Endothelial cell of umbilical vein (primary cell): ENCODE measurements around the gene UNC50. TPM values are rescaled to one million over a fixed set of nuclear protein-coding genes. Genes with fewer than 3 reads are reported as not detected.

ENCODE experiments used
- BruUV-seq: library from RNA; stranded (reverse); fragments of 400-500 nt; replicated peaks from 2 replicates; lab custom pipeline; 2021; lab: Mats Ljungman, UMichigan
- CTCF ChIA-PET: fragments of 300-600, 350-600 bp; sonication (Branson Sonifier 250); formaldehyde crosslinking; loops from one replicate; lab custom pipeline; 2021; ENCODE audit warnings: antibody characterized with exemption, inconsistent platforms; lab: Charles Lee
- POLR2A ChIA-PET: fragments of 300-600, 350-600 bp; sonication (Branson Sonifier 250); formaldehyde crosslinking; loops from one replicate; lab custom pipeline; 2021; ENCODE audit warnings: antibody characterized with exemption, inconsistent platforms; lab: Charles Lee
- DNase-seq: peaks from one replicate; pipeline ENCODE4 v3.0.0-alpha.2; 2011; ENCODE audit warnings: low read depth, low spot score
- FAIRE-seq: peaks from 2 replicates; lab custom pipeline; 2011; peaks lifted over from hg19 to GRCh38; lab: Jason Lieb, UNC
- H2AFZ ChIP-seq: 2 replicates; pipeline ENCODE4 v1.6.0; 2012; ENCODE audit warnings: low read depth, low read length, control low read depth, inconsistent platforms
- H3K27ac ChIP-seq: 2 replicates; pipeline ENCODE4 v1.5.1; 2011; ENCODE audit warnings: low read depth, mild to moderate bottlenecking, control low read depth, low read length, moderate library complexity; ENCODE audit not compliant: insufficient read depth
- H3K27me3 ChIP-seq, 2 experiments: 2 replicates each; pipeline versions ENCODE4 v1.6.0 to v1.6.1; 2011; ENCODE audit warnings: low read length in 2 of 2, mixed read lengths in 1 of 2; ENCODE audit not compliant: control insufficient read depth in 2 of 2, insufficient read depth in 2 of 2
- H3K36me3 ChIP-seq, 2 experiments: 2 replicates in 1 of 2; 3 replicates in 1 of 2; pipeline ENCODE4 v1.5.1; 2011; ENCODE audit warnings: low read length in 2 of 2, mild to moderate bottlenecking in 1 of 2, moderate library complexity in 1 of 2; ENCODE audit not compliant: control insufficient read depth in 2 of 2, insufficient read depth in 2 of 2; ENCODE audit errors: extremely low read depth in 1 of 2
- H3K4me1 ChIP-seq: 3 replicates; pipeline ENCODE4 v1.5.1; 2011; ENCODE audit warnings: mild to moderate bottlenecking, low read length; ENCODE audit not compliant: control insufficient read depth, insufficient read depth; ENCODE audit errors: extremely low read depth
- H3K4me2 ChIP-seq: 2 replicates; pipeline ENCODE4 v1.6.1; 2011; ENCODE audit warnings: low read length, control low read depth, mixed read lengths; ENCODE audit not compliant: insufficient read depth
- H3K4me3 ChIP-seq, 3 experiments: fragments of 200-600 bp in 1 of 3; sonication (generic), shearing (Covaris generic) in 1 of 3; replicated peaks in 1 of 3; 2 replicates each; pipeline ENCODE4 v1.5.1; 2011 to 2016; ENCODE audit warnings: control low read depth in 3 of 3, low read length in 3 of 3, mild to moderate bottlenecking in 2 of 3, inconsistent platforms in 1 of 3, low read depth in 1 of 3, moderate library complexity in 1 of 3; ENCODE audit not compliant: insufficient read depth in 1 of 3
- H3K79me2 ChIP-seq: 2 replicates; pipeline ENCODE4 v1.6.0; 2012; ENCODE audit warnings: low read length, inconsistent platforms; ENCODE audit not compliant: control insufficient read depth, insufficient read depth
- H3K9ac ChIP-seq: replicated peaks from 2 replicates; pipeline ENCODE3; 2011; ENCODE audit warnings: low read length, control low read depth; ENCODE audit not compliant: insufficient read depth; ENCODE audit errors: extremely low read depth
- H3K9me1 ChIP-seq: replicated peaks from 3 replicates; pipeline ENCODE4 v1.6.0; 2011; ENCODE audit warnings: mild to moderate bottlenecking, low read length; ENCODE audit not compliant: control insufficient read depth, insufficient read depth; ENCODE audit errors: extremely low read depth
- H3K9me3 ChIP-seq: replicated peaks from 2 replicates; pipeline ENCODE4 v1.5.1; 2012; ENCODE audit warnings: low read length, inconsistent platforms; ENCODE audit not compliant: control insufficient read depth, insufficient read depth
- H4K20me1 ChIP-seq: replicated peaks from 2 replicates; pipeline ENCODE3; 2011; ENCODE audit warnings: mild to moderate bottlenecking, low read length; ENCODE audit not compliant: control insufficient read depth, insufficient read depth; ENCODE audit errors: extremely low read depth
- EZH2 ChIP-seq: IDR thresholded peaks from 2 replicates; pipeline ENCODE4 v1.6.1; 2012; ENCODE audit warnings: borderline replicate concordance, low read depth, mild to moderate bottlenecking, moderate library complexity, low read length, inconsistent platforms; ENCODE audit not compliant: severe bottlenecking
- FOS ChIP-seq: IDR thresholded peaks from 2 replicates; pipeline ENCODE4 v1.6.1; 2011; ENCODE audit warnings: mild to moderate bottlenecking, low read length, moderate library complexity, borderline replicate concordance; ENCODE audit not compliant: insufficient read depth
- GATA2 ChIP-seq: IDR thresholded peaks from 2 replicates; pipeline ENCODE4 v1.7.0; 2011; ENCODE audit warnings: low read depth, mild to moderate bottlenecking, moderate library complexity, mixed read lengths, low read length; ENCODE audit not compliant: insufficient read length, insufficient read depth
- JUN ChIP-seq: IDR thresholded peaks from 2 replicates; pipeline ENCODE4 v1.6.1; 2011; ENCODE audit warnings: borderline replicate concordance, low read depth; ENCODE audit not compliant: insufficient read length, insufficient read depth
- MYC ChIP-seq: IDR thresholded peaks from one replicate; pipeline ENCODE4 v1.6.1; 2011; ENCODE audit warnings: mild to moderate bottlenecking, low read depth, low read length
- POLR2A ChIP-seq: IDR thresholded peaks from 2 replicates; pipeline ENCODE4 v1.6.1; 2012; ENCODE audit warnings: low read depth, mild to moderate bottlenecking, control low read depth, low read length
- POLR2AphosphoS5 ChIP-seq: IDR thresholded peaks from 2 replicates; pipeline ENCODE4 v1.6.1; 2012; ENCODE audit warnings: low read depth, mild to moderate bottlenecking, control low read depth, low read length, moderate library complexity; ENCODE audit not compliant: insufficient read depth
- dilution Hi-C: fragments of 300-500 bp; cut with MboI; formaldehyde crosslinking; loops from one replicate; pipeline ENCODE4 v1.15.0; 2019; ENCODE audit warnings: low sequenced_read_pairs; ENCODE audit not compliant: extremely low pct_ligation_motif_present
- intact Hi-C: fragments of 100-400 bp; cut with micrococcal nuclease; formaldehyde crosslinking; loops from one replicate; pipeline ENCODE4 v1.10.0; 2022
- polyA plus RNA-seq, 4 experiments: library from polyadenylated mRNA; depleted of rRNA in 3 of 4; stranded (reverse) in 3 of 4; unstranded in 1 of 4; fragments of >200 nt; gene quantifications; 2 replicates each; pipeline versions ENCODE4 v1.2.1 to v1.2.3, GENCODE V29; 2011 to 2012; ENCODE audit warnings: missing spikeins in 1 of 4
- total RNA-seq: library from RNA; stranded (reverse); gene quantifications from 2 replicates; pipeline ENCODE4 v1.2.3, GENCODE V29; 2021
- TF ChIP-seq, protein P1 (sequence below): IDR thresholded peaks from 2 replicates; pipeline ENCODE4 v1.6.1; 2011; ENCODE audit not compliant: insufficient read depth, insufficient read length
- TF ChIP-seq, protein P2 (sequence below), 2 donors: IDR thresholded peaks; 1 replicate in 1 of 2; 2 replicates in 1 of 2; pipeline ENCODE4 v1.5.1; 2011; ENCODE audit warnings: low read length in 2 of 2, mild to moderate bottlenecking in 2 of 2, moderate library complexity in 2 of 2, control low read depth in 1 of 2, inconsistent platforms in 1 of 2, low read depth in 1 of 2; ENCODE audit not compliant: insufficient read depth in 1 of 2; ENCODE audit errors: extremely low read depth in 1 of 2

The UNC50 gene
- total and polyA plus RNA-seq, 2 donors (not counting 3 experiments of a cell fraction or from before 2014, with no cell fraction given): 33.5 to 56.6 TPM

DNA sequence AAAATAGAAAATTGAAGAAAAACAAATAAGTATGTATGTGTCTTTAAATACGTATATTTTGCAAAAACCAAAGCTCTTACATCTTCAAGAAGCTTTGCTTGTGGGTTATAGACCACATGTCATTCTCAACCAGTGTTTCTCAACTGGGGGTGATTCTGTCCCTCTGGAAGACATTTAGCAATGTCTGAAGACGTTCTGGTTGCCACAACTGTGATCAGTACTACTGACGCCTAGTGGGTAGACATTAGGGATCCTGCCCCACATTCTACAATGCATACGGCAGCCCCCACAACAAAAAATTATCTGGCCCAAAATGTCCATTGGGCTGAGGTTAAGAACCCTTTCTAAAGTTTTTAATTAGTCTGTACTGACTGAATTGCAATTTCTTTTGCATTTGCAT, 48.4 kb downstream of the UNC50 start:
- Histone ChIP-seq H3K9me1 (no peaks in the 10 kb centered on the region), H3K27me3 (no peaks in the 10 kb centered on the region), H3K4me3 (no peak overlapping the region), H3K4me2 (no peak overlapping the region), H3K79me2 (peaks cover 16% of the 10 kb centered on the region), H2AFZ (no peak overlapping the region), H3K9ac (no peak overlapping the region), H3K36me3 (peaks cover 0 to under 1% of the 10 kb centered on the region in 2 experiments), H3K9me3 (no peaks in the 10 kb centered on the region), H3K27ac (no peak overlapping the region), H4K20me1 (no peaks in the 10 kb centered on the region), H3K4me1 (no peaks in the 10 kb centered on the region)
- ChIA-PET POLR2A (no interaction called here), CTCF (interaction anchor here (1.1 to 1.3 kb wide), 2 partner anchors 11 to 13 kb away, joined by 3 to 4 read pairs; no protein-coding TSS in a partner anchor)
- FAIRE-seq (no peak), DNase-seq (no peak)
- dilution Hi-C loops (no loop called here), intact Hi-C loops (no loop called here)
- no peak for TF ChIP-seq GATA2
- TF ChIP-seq, protein P1, sequence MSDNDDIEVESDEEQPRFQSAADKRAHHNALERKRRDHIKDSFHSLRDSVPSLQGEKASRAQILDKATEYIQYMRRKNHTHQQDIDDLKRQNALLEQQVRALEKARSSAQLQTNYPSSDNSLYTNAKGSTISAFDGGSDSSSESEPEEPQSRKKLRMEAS: no peak
- no peak for TF ChIP-seq FOS
- TF ChIP-seq, protein P2, sequence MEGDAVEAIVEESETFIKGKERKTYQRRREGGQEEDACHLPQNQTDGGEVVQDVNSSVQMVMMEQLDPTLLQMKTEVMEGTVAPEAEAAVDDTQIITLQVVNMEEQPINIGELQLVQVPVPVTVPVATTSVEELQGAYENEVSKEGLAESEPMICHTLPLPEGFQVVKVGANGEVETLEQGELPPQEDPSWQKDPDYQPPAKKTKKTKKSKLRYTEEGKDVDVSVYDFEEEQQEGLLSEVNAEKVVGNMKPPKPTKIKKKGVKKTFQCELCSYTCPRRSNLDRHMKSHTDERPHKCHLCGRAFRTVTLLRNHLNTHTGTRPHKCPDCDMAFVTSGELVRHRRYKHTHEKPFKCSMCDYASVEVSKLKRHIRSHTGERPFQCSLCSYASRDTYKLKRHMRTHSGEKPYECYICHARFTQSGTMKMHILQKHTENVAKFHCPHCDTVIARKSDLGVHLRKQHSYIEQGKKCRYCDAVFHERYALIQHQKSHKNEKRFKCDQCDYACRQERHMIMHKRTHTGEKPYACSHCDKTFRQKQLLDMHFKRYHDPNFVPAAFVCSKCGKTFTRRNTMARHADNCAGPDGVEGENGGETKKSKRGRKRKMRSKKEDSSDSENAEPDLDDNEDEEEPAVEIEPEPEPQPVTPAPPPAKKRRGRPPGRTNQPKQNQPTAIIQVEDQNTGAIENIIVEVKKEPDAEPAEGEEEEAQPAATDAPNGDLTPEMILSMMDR (IDR thresholded peaks at IDR 0.05; ENCODE audit: extremely low read depth in 1 of 2, insufficient read depth in 1 of 2, low read depth in 1 of 2, low read length in 2 of 2): no peak
- no peak for TF ChIP-seq POLR2A
- TF ChIP-seq EZH2: no peak
- no peak for TF ChIP-seq MYC
- no peak for TF ChIP-seq POLR2AphosphoS5
- TF ChIP-seq JUN: no peak
- no TSS peak for BruUV-seq
